ENCODE measurements around the gene PRR5. TPM values are rescaled to one million over a fixed set of nuclear protein-coding genes. Genes with fewer than 3 reads are reported as not detected.

Gene PRR5
- total and polyA plus RNA-seq, 2 experiments from 2014 or later, result 15.3 to 31.4 TPM

DNA sequence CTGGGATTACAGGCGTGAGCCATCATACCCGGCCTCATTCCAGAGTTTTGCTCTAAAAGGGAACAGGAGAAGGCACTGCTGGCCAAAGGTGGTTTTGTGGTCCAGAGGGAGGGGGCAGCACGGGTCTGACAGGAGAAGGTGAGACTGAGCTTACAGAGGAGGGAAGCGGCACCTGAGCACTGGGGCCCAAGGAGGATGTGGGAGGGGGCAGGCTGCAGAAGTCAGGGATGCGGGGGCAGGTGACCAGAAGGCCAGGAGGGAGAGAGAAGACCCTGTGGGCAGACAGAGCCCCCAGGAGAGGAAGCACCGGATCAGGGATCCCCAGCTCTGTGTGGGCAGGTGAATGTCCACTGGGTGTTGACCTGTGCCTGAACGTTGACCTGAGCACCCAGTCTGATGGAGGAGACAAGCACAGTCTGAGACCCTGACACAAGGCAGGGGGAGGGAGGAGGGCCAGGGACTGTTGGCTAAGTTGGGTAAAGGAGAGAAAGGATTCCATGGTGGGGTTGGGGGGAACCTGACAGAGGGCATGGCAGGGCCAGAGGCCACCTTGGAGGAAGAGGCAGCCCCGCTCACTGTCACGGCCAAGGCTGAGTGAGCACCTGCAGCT lies 12.0 kb upstream of the PRR5 start:
- Mint-ChIP-seq H3K27ac (no peak overlapping the region), H3K4me3 (no peak overlapping the region), H3K9me3 (no peaks in the 10 kb centered on the region), H3K4me1 (peaks cover 7% of the 10 kb centered on the region), H3K27me3 (ENCODE audit: insufficient read depth, low read depth, poor library complexity) (peaks cover 13% of the 10 kb centered on the region), H3K36me3 (ENCODE audit: low read depth) (no peaks in the 10 kb centered on the region)
- ATAC-seq, result no peak
- TF ChIP-seq EZH2phosphoT487 (IDR thresholded peaks at IDR 0.05; ENCODE audit: unreplicated experiment) (no peak), JUNB (IDR thresholded peaks at IDR 0.05; ENCODE audit: unreplicated experiment) (no peak), STAT1 (IDR thresholded peaks at IDR 0.05; ENCODE audit: unreplicated experiment) (no peak), ZNF462 (CRISPR knock-in tag; IDR thresholded peaks at IDR 0.05) (no peak), ETS1 (IDR thresholded peaks at IDR 0.05) (no peak), ZNF331 (CRISPR knock-in tag; IDR thresholded peaks at IDR 0.05; ENCODE audit: low read depth) (no peak), NANOG (IDR thresholded peaks at IDR 0.05; ENCODE audit: borderline replicate concordance) (no peak), EZH2 (IDR thresholded peaks at IDR 0.05; ENCODE audit: low read depth, unreplicated experiment) (no peak), ZNF114 (CRISPR knock-in tag; IDR thresholded peaks at IDR 0.05) (no peak), CREB1 (CRISPR knock-in tag; IDR thresholded peaks at IDR 0.05; ENCODE audit: low read depth) (no peak), POLR2AphosphoS5 (IDR thresholded peaks at IDR 0.05; ENCODE audit: low read depth) (no peak)
- TF ChIP-seq, protein P1, sequence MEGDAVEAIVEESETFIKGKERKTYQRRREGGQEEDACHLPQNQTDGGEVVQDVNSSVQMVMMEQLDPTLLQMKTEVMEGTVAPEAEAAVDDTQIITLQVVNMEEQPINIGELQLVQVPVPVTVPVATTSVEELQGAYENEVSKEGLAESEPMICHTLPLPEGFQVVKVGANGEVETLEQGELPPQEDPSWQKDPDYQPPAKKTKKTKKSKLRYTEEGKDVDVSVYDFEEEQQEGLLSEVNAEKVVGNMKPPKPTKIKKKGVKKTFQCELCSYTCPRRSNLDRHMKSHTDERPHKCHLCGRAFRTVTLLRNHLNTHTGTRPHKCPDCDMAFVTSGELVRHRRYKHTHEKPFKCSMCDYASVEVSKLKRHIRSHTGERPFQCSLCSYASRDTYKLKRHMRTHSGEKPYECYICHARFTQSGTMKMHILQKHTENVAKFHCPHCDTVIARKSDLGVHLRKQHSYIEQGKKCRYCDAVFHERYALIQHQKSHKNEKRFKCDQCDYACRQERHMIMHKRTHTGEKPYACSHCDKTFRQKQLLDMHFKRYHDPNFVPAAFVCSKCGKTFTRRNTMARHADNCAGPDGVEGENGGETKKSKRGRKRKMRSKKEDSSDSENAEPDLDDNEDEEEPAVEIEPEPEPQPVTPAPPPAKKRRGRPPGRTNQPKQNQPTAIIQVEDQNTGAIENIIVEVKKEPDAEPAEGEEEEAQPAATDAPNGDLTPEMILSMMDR (conservative IDR thresholded peaks at IDR 0.05; ENCODE audit: low read depth in 2 of 2), result no peak
- TF ChIP-seq, protein P2, sequence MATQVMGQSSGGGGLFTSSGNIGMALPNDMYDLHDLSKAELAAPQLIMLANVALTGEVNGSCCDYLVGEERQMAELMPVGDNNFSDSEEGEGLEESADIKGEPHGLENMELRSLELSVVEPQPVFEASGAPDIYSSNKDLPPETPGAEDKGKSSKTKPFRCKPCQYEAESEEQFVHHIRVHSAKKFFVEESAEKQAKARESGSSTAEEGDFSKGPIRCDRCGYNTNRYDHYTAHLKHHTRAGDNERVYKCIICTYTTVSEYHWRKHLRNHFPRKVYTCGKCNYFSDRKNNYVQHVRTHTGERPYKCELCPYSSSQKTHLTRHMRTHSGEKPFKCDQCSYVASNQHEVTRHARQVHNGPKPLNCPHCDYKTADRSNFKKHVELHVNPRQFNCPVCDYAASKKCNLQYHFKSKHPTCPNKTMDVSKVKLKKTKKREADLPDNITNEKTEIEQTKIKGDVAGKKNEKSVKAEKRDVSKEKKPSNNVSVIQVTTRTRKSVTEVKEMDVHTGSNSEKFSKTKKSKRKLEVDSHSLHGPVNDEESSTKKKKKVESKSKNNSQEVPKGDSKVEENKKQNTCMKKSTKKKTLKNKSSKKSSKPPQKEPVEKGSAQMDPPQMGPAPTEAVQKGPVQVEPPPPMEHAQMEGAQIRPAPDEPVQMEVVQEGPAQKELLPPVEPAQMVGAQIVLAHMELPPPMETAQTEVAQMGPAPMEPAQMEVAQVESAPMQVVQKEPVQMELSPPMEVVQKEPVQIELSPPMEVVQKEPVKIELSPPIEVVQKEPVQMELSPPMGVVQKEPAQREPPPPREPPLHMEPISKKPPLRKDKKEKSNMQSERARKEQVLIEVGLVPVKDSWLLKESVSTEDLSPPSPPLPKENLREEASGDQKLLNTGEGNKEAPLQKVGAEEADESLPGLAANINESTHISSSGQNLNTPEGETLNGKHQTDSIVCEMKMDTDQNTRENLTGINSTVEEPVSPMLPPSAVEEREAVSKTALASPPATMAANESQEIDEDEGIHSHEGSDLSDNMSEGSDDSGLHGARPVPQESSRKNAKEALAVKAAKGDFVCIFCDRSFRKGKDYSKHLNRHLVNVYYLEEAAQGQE (IDR thresholded peaks at IDR 0.05; ENCODE audit: unreplicated experiment), result no peak
- no peaks in the 10 kb centered on the region for H4K20me1 ChIP-seq (replicated peaks; ENCODE audit: insufficient read depth)
- DNase-seq (ENCODE audit: low spot score), result no peak
- no peak overlapping the region for H2AFZ ChIP-seq
- no peak overlapping the region for H3K27ac ChIP-seq (ENCODE audit: low read depth)
- H3K36me3 ChIP-seq (ENCODE audit: insufficient read depth), result no peaks in the 10 kb centered on the region
- no peak overlapping the region for H3K4me3 ChIP-seq
- H3K9me2 ChIP-seq (ENCODE audit: insufficient read depth), result no peaks in the 10 kb centered on the region
- 0 out of 2 replicates have a peak, but pooled peaks cover 3% of the 10 kb centered on the region for H3F3A ChIP-seq (replicated peaks; ENCODE audit: low read depth)
- H3K4me2 ChIP-seq, result no peak overlapping the region
- no peaks in the 10 kb centered on the region for H3K27me3 ChIP-seq (ENCODE audit: insufficient read depth)
- no peaks in the 10 kb centered on the region for H3K79me2 ChIP-seq (replicated peaks; ENCODE audit: insufficient read depth)
- peaks cover 3% of the 10 kb centered on the region for H3K4me1 ChIP-seq (ENCODE audit: insufficient read depth)

Measured in GM23338 (cell line).